ENCODE measurements around the gene VWF.
"Not testable (repeated sequence)": the region's sequence is repeated elsewhere in the genome, so short reads cannot be mapped to it uniquely, and the experiment has no call there.

Gene VWF

DNA sequence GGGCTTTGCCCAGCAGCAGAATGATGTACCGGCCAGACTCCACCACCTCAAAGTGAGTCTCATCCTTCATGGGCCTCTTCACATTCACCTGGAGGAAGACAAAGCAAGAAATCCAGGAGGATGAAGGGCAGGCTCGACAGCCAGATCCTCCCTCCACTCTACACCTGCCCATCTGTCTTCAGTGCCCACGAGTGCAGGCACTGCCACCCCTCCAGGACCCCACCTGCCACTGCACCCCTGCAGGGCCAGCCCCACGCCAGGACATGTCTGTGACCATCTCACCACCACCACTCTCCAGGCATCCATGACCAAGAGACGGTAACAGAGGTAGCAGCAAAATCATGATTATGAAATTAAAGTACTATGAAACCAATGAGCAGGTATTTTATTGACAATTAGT, 95.1 kb downstream of the VWF start:
- no peak for DNase-seq

DNA sequence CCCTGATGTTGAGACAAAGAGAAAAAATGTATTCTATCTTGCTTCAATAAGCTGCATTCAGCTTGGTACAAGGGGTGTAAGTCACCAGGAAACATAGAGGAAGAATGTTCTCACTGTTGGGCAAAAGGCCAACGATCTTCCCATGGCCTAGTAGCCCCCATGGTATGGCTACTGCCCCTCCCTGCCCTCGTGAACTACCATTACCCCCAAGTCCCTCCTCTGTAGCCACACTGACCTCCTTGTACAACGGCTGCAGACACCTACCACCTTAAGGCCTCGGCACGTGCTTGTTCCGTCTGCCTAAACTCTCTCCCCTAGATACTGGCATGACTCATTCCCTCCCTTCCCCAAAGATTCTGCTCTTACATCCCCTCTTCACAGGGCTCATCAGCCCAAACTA, 97.5 kb downstream of the VWF start:
- no peak for DNase-seq

GRCh38 chr12:6025703-6026298, 98.7 kb downstream of the VWF start:
- DNase-seq = not testable (repeated sequence)

- DNase-seq = not testable (repeated sequence)
Measured at GRCh38 chr12:6024066-6024465, 100.4 kb downstream of the VWF start.

DNA sequence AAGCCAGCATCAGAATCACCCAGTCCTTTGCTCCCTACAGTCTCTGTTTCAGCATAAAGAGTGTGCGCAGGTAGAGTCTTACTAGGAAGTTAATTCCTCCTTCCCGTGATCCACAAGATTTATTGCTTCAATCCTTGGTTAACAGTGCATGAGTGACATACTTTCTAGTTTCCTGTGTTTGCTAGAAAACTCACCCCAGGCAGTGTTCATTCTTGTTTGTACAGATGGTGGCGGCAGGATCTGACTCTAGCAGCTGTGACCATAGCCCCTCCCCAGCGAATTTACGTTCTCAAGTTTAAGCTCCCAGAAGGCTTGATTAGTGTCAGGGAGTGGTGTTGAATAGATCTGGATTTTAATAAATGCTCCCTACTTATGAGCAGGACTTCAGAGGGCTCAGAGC, 103.5 kb downstream of the VWF start:
- DNase-seq = peak; percentile 32 to 92 (median 78)

DNA sequence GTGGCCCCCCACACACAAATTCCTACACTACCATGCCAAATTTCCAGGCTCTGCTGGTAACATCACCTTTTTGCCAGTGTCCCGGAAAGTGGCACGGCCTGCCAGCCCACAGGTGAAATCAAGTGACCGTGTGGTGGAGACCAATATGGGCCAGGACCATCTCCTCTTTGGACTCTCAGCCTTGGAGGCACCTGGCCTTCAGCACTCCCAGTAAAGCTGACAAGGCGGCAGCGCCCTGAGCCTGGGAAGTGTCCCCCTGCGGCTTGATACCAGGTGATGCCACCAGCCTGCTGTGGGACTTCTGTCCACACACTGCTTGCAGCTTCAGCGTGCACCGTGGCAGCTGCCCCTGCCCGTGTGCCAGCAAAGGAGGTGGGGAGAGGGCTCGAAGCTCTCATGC, 104.0 kb downstream of the VWF start:
- peak in 1 of 3 experiments; percentile 78 for DNase-seq

GRCh38 chr12:6019256-6019655, 105.2 kb downstream of the VWF start:
- DNase-seq = not testable (repeated sequence)

- no peak for DNase-seq
Measured at GRCh38 chr12:6018265-6018664, 106.2 kb downstream of the VWF start.

DNA sequence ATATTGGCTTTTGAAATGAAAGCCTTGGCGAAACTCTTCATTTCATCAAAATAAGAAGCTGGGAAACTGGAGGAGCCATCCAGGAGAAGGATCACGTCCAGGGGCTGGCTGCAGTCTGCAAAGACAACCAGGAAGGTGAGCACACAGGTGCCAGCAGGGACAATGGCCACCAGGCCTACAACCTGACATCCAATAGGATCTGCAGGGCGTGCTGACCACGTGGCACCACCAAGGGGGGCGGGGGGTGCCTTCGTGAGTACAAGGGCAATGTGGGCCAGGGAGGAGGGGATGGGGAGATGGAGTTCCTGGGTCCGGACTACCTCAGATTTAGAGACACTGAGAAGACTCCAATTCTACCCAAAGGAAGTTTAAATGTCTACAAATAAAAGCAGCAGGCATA, 107.7 kb downstream of the VWF start:
- no peak for DNase-seq

DNA sequence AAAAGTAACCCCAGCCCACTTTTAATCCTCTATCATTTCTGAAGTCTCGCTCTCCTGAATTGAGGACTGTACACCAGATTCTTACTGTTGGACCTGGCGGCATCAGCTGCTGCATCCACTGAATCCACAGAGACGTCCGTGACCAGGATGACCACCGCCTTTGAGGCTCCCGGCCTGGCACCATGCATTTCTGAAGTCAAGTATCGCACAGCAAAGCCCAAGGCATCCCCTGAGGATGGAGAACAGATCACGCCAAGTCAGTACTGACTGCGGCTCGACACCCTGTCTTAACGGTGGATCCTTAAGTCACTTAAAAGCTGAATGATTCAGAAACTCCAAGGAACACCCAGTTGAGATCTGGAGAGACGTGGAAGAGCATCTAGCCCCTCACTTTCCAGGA, 108.5 kb downstream of the VWF start:
- DNase-seq = not testable (repeated sequence)

DNA sequence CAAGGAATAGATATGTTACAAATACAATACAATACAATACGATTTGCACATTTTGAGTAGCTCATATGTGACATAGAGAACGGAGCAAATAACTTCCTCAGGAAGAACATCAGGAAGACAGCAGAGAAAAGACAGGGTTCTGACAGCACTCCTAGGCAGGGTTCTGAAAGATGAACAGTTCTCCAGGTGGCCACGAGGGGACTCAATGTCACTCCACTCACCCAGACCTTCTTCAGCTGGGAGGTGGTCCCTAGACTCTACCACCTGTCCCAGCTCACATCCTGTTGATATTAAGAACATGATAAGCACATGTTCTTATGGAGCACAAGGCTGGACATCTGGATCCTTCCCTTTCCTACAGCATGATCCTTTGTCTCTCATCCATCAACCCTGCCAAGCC, 109.2 kb downstream of the VWF start:
- DNase-seq = not testable (repeated sequence)

DNA sequence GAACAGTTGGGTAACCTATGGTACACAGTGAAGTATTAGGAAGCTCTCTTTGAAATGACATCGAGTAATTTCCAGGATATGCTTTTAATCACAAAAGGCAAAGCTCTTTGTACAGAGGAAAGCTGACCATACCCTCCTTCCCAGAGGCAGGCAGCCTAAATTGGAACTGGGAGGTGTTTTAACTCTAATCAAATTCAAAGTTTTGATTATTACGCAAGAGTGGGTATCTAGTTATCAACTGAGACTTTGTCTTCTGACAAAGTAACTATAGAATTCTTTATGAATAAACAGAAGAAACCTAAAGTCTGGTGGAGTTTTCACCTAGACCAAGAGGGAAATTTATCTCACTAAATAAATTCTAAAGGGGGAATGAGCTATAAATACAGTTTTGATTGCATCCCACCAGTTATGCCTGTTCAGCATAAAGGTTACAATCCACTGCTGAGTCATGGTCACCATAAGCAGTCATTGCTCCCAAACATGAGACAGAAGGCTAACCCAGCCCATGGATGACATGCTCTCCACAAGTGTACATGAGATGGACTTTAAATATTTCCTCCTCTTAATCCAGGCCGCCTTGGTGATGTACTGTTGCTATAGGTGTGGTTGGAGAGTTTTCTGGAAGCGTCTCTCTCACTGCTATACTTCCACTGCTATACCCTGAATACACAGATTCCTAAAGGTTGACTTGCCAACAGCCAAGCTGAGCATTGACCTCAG, 113.7 kb downstream of the VWF start:
- not testable (repeated sequence) for DNase-seq

- no peak for DNase-seq
Measured at GRCh38 chr12:5997260-5997659, 127.2 kb downstream of the VWF start.

GRCh38 chr12:5996459-5996858, 128.0 kb downstream of the VWF start:
- no peak for DNase-seq

- peak in 1 of 3 experiments; percentile 11 for DNase-seq
Measured at GRCh38 chr12:5989621-5990020, 134.8 kb downstream of the VWF start.

DNA sequence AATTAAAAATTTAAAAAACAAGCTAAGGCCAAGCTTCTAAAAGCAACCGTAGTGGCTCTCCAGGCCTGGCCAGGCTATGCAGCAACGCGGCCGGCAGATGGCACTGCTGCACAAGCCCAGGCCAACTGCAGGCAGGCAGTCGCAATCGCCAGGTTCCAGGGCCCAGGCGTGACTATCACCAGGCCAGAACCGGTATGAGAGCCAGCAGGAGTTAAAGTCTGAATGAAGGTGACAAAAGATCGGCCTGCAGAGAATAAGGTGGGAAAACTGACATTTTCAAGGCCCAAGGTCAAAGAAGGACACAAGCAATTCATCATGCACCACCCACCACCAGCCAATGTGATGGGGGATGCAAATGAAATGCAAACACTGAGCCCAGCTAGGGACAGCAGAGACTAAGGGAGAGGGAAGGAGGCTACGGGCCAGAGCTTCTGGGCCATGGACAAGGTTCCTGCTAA, 135.8 kb downstream of the VWF start:
- peak; percentile 73 to 88 (median 80) for DNase-seq

DNA sequence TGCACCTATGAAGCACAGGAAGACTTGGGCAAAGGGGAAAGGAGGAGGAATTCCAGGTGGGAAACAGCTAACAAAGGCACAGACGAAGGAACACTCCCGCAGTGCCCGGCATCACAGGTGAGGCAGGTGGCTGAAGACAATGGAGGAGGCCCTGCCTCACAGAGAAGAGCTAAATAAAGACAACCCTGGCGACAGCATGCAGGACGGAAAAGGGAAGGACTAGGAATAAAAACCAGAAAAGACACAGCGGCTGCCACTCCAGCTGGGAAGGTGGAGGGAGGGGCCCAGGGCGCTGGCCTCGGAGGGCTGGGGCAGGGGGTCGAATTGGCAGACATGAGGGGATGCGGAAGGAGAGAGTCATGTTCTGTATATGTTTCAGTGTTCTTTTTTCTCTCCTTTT, 136.4 kb downstream of the VWF start:
- peak; percentile 16 to 79 (median 62) for DNase-seq

DNA sequence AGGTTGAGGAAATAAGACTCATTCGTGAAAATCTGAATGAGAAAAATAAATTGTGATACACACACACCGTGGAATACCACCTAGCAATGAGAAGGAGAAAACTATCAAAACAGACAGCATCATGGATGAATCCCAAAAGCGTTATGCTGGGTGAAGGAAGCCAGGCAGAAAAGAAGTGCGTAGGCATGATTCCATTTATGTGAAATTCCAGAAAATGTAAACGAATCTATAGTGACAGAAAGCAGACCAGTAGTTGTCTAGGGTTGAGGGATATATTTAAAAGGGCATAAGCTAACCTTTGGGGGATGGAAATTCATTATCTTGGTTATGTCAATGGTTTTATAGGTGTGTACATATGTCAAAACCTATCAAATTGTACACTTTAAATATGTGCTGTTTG, 136.9 kb downstream of the VWF start:
- DNase-seq = no peak

GRCh38 chr12:5985471-5985870, 139.0 kb downstream of the VWF start:
- no peak for DNase-seq

DNA sequence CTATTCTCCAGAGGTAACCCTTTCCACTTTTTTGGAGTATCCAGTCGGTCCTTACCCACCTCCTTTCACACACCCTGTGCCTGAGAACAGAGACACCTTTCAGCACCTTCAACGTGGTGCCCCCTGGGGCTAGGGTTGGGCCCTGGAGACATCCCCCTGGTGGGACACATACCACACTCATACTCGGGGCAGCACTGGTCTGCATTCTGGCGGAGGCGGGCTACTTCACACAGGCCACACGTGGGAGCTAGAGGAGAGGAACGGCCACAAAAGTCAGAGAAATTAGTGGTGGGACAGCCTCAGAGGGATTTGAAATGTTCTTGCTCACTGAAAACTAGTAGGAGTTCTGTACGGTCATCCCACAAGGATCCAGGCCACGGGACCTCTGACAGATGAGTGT, 139.6 kb downstream of the VWF start:
- no peak for DNase-seq

GRCh38 chr12:5982106-5982505, 142.4 kb downstream of the VWF start:
- no peak for DNase-seq

DNA sequence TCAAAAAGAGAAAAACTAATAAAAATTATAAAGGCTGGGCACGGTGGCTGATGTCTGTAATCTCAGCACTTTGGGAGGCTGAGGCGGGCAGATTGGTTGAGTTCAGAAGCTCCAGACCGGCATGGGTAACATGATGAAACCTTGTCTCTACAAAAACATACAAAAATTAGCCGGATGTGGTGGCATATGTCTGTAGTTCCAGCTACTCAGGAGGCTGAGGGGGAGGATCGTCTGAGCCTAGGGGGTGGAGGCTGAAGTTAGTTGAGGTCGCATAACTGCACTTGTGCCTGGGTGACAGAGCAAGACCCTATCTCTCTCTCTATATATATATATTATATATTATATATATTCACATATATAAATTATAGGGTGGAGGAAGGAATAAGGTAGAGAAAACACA, 146.9 kb downstream of the VWF start:
- no peak for DNase-seq

DNA sequence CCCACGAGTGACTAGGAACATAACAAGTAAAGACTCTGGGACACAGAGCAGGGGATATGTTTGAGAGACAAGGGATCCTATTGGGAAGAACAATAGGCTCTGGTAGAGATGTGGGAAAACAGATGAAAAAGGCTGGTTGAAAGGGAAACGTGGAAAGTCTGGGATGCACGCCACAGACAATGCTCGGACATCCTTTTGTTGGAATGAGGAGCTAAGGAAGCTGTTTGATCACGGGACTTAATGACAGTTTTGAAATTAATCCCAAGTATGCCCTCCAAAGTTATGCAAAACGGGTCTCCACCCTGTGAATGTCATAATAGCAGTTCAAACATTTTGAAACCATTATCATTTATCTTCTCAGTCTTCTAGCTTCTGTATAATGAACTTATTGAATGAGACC, 147.8 kb downstream of the VWF start:
- no peak for DNase-seq

DNA sequence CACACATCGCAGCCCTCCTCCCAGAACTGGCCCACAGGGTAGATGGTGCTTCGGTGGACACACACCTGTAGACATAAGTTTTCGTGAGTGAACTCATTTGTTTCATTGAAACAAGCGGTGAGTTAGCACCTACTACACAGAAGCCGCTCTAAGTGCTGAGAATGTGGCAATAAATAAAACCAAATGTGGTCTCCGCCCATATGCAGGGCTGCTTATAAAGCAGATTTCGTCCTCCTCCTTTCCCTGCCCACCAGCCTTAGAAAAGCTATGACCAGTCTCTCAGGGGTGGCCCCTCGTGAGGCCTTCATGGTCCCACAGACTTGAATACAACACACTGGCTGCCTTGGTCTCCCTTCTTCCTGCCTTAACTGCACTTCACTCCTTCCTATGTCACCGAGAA, 148.3 kb downstream of the VWF start:
- no peak for DNase-seq
